Activated CD4-positive, alpha-beta T cell treated with anti-CD3 and anti-CD28 coated beads, Interleukin-2, amount 50 U/mL, for 48 hours (primary cell): Measurements from ENCODE around the gene EXD3.

Experiments used
- DNase-seq, 2 experiments: peaks; one replicate each; pipeline ENCODE4 v3.0.0-alpha.2; 2020

EXD3 gene

DNA sequence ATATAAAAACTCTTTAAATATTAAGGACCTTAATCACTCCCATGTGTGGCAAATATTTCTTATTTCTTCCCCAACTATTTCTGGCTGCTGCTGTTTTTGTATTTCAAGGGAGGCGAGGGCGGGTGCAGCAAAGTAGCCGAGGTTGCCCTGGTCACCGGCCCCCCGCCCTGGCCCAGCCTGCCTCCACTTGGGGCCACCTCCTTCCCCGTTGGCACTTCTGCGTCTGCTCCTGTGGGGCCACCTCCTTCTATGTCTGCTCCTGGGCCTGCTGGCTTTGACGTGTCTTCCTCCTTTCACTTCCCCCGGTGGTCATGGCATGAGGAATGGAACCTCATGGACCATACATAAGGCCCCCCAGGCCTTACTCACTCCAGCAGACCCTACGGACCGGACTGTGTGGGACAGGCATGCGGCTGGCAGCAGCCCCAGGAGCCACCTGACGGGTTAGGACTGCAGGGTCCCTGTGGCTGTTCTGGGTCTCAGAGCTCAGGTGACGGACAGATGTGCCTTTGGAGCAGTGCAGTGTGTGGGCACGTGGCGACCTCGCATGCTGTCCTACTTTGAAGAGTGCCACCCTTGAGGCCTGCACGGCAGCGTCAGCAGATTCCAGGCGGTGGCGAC lies 24.0 kb upstream of the EXD3 start:
- no peak for DNase-seq

- DNase-seq = no peak
Observed at GRCh38 chr9:137445930-137446431, 23.0 kb upstream of the EXD3 start.

DNA sequence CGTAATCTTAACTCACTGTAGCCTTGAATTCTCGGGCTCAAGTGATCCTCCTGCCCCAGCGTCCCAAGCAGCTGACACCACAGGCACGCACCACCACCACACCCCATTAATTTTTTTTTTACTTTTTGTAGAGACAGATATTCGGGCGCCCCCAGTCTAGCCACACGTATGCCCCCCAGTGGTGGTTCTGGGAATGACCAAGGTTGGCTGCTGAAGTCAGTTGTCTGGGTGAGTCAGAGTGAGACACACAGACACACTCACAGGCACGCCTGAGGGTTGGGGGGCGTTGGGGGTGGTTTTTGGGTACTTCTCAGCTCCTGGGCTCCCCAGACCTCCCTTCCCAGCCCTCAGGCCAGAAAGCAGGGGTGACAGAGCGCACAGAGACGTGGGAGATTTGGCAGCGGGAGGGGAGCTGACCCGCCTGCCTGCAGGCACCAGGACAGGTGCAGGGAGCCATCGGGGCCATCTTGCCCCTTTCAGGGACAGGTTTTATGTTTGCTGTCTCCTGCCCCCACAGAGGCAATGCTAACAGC lies 22.4 kb upstream of the EXD3 start:
- peak; percentile 91 to 92 for DNase-seq

DNA sequence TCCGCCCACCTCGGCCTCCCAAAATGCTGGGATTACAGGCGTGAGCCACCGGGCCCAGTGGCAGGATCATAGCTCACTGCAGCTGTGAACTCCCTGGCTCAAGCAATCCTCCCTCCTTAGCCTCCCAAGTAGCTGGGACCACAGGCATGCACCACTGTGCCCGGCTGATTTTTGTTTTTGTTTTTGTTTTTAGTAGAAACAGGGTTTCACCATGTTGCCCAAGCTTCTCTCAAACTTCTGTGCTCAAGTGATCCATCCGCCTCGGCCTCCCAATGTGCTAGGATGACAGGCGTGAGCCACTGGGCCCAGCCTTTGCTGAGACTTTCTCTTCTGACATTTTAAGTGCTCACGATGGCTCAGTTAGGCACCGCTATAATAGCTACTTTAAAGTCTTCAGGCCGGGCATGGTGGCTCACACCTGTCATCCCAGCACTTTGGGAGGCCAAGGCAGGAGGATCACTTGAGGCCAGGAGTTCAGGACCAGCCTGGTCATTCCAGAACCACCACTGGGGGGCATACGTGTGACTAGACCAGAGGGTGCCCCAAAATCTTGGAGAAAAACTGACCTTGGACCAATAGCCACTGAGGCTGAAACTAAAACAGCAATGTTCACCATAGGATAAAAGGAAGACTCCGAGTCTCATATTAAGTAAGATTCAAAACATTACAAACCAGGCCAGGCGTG lies 21.3 kb upstream of the EXD3 start:
- DNase-seq = no peak

- DNase-seq = no peak
Observed at GRCh38 chr9:137441935-137442321, 19.0 kb upstream of the EXD3 start.

DNA sequence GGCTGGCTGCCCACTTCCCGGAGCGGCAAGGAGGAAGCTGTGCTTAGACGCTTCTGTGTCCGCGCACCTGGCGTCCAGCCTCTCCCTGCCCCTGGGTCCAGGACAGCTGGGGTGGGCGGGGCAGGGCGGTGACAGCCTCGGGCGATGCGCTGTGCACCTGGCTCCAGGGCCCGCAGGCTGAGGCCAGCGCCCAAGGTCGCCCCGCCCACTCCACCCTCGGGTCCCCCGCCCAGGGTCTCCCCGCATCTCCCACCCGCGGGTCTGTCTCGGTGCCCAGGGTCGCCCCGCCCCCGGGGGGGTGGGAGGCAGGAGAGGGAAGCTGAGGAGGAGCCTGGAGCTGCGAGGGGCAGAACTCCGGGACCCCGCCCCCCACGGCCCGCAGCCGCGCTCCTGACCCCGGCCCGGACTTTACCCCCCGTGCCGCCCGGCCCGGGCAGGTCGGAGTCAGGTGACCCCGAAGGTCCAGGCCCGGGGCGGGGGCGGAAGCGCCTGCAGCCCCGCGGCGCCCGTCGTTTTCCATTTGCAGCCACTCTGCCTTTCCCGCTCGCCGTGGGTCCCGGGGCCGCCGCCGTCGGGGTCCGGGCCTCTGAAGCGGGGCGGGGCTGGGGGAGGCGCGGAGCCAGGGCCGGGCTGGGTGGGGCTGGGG lies 18.4 kb upstream of the EXD3 start, which contains the start of gene ENTPD8:
ENTPD8 (minus strand) TSS at position 69 of the 646 bp plus-strand sequence. CDS start 3,072 bp downstream, outside the sequence.
- DNase-seq = no peak

- no peak for DNase-seq
Observed at GRCh38 chr9:137439158-137439714, 16.3 kb upstream of the EXD3 start.

DNA sequence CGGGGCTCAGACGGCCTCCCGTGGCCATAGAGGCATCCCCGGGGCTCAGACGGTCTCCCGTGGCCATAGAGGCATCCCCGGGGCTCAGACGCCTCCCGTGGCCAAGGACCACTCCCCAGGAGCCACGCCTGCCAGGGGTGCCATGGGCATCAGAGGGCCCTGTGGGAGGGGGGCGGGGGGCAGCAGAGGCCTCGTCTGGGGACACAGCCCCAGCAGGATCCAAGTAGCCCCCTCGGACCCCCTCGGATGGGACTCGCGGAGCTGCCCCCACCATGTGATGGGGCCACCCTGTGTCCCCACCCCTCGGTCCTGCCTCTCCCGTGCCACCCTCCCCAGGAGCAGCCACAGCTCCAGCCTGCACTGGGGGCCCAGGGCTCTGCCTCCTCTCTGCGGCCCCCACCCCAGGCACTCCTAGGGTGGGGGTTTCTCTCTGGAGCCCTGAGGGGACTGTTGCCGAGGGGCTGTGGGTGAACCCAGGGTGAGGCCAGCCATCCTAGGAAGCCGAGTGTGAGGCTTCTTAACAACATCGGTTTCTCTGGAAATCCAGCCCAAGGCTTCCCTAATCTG lies 15.7 kb upstream of the EXD3 start:
- DNase-seq = no peak

DNA sequence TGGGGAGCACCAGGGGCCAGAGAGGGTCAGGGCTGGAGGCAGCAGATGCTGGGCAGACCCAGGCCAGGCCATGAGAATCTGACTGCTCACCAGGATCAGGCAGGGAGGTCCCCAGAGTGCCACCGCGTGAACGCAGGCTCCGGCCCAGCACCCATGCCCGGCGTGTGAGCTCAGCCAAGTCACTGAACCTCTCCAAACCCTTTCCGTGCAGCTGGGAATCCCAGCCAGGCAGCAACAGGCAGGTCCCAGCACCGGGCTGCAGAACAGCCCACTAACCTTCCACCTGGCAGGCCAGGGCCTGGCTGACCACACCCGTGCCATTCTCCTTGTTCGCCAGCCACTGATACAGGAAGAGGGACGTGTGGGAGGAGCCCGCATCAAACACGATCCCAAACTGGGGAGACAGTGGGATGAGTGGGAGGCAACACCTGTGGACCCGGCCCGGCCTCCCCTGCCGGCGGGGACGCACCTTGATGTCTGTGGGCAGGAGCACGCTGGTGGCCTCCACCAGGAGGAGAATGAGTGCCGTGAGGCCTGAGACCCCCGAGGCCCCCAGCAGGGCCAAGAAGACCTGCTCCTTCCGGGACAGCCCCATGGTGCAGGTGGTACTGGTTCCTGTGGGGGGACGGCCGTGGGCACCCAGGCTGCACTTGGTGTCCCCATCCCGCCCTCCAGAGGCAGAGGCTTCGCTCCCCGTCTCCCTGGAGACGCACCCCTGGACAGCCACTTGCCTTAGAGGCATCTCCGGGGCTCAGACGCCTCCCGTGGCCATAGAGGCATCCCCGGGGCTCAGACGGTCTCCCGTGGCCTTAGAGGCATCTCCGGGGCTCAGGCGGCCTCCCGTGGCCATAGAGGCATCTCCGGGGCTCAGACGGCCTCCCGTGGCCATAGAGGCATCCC lies 15.0 kb upstream of the EXD3 start:
- DNase-seq = no peak

GRCh38 chr9:137436761-137437600 lies 14.0 kb upstream of the EXD3 start:
- no peak for DNase-seq

- no peak for DNase-seq
Observed at GRCh38 chr9:137435980-137436760, 13.2 kb upstream of the EXD3 start.

- DNase-seq = no peak
Observed at GRCh38 chr9:137435381-137435891, 12.5 kb upstream of the EXD3 start.

GRCh38 chr9:137434498-137435380 lies 11.8 kb upstream of the EXD3 start:
- no peak for DNase-seq

DNA sequence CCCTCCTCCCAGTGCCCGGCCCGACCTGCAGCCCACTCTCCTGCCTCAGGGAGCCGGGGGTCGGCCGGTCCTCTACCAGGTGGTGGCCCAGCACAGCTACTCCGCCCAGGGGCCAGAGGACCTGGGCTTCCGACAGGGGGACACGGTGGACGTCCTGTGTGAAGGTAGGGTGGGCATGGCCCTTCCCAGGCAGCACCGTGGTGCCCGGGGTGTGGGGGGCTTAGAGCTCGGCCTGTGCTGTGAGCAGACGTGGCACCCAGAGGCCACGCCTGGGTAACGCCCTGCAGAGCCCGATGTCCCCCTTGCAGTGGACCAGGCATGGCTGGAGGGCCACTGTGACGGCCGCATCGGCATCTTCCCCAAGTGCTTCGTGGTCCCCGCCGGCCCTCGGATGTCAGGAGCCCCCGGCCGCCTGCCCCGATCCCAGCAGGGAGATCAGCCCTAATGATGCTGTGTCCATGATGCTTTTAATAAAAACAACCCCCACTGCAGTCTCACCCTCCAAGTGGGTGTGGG lies 11.0 kb upstream of the EXD3 start:
- no peak for DNase-seq

DNA sequence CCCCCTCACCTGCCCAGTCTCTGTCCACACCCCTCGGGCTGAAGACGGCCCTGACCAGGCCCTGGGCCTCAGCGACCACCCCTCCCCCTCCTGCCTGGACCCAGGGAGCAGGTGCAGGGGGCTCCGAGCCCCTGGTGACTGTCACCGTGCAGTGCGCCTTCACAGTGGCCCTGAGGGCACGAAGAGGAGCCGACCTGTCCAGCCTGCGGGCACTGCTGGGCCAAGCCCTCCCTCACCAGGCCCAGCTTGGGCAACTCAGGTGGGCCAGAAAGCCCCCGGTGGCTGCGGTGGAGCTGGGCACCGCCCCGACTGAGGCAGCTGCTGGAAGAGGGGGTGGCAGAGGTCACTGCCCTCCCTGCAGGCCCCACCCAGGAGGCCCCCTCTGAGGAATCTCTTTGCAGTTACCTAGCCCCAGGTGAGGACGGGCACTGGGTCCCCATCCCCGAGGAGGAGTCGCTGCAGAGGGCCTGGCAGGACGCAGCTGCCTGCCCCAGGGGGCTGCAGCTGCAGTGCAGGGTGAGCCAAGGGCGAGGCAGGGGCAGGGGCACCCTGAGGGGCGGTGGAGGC lies 10.5 kb upstream of the EXD3 start:
- DNase-seq = no peak

GRCh38 chr9:137432687-137433348 lies 9.9 kb upstream of the EXD3 start:
- no peak for DNase-seq

GRCh38 chr9:137431416-137431931 lies 8.5 kb upstream of the EXD3 start:
- DNase-seq = no peak
